IgD-negative memory B cell (primary cell): ENCODE measurements around the gene TBCEL. TPM values are rescaled to one million over a fixed set of nuclear protein-coding genes. Genes with fewer than 3 reads are reported as not detected.

ENCODE experiments used
- H3K27ac Mint-ChIP-seq, 3 donors: one replicate each; pipeline ENCODE4 v1.8.0; 2020 to 2022; ENCODE audit warnings: mild to moderate bottlenecking in 3 of 3, mixed read lengths in 3 of 3, moderate library complexity in 1 of 3
- H3K27me3 Mint-ChIP-seq: one replicate; pipeline ENCODE4 v1.8.0; 2021; ENCODE audit warnings: mixed read lengths
- H3K36me3 Mint-ChIP-seq: one replicate; pipeline ENCODE4 v1.8.0; 2020; ENCODE audit warnings: mild to moderate bottlenecking, mixed read lengths
- H3K4me1 Mint-ChIP-seq, 3 donors: one replicate each; pipeline ENCODE4 v1.8.0; 2020 to 2022; ENCODE audit warnings: mixed read lengths in 3 of 3, mild to moderate bottlenecking in 1 of 3
- H3K4me3 Mint-ChIP-seq, 4 donors: one replicate each; pipeline ENCODE4 v1.8.0; 2020 to 2022; ENCODE audit warnings: mild to moderate bottlenecking in 4 of 4, mixed read lengths in 4 of 4, moderate library complexity in 3 of 4
- H3K9me3 Mint-ChIP-seq, 3 donors: one replicate each; pipeline ENCODE4 v1.8.0; 2020 to 2021; ENCODE audit warnings: mixed read lengths in 3 of 3, mild to moderate bottlenecking in 1 of 3
- polyA plus RNA-seq: library from polyadenylated mRNA; unstranded; fragments of 300-500 nt; fragmentation: Illumina TruSeq; gene quantifications from one replicate; pipeline ENCODE4 v1.2.3, GENCODE V29; 2021

Gene TBCEL
- polyA plus RNA-seq, 1 donor from 2014 or later = 2.5 TPM

GRCh38 chr11:121038648-121039409 lies 14.9 kb downstream of the TBCEL start:
- no peak overlapping the region for H3K4me3 Mint-ChIP-seq
- no peaks in the 10 kb centered on the region for H3K27me3 Mint-ChIP-seq

DNA sequence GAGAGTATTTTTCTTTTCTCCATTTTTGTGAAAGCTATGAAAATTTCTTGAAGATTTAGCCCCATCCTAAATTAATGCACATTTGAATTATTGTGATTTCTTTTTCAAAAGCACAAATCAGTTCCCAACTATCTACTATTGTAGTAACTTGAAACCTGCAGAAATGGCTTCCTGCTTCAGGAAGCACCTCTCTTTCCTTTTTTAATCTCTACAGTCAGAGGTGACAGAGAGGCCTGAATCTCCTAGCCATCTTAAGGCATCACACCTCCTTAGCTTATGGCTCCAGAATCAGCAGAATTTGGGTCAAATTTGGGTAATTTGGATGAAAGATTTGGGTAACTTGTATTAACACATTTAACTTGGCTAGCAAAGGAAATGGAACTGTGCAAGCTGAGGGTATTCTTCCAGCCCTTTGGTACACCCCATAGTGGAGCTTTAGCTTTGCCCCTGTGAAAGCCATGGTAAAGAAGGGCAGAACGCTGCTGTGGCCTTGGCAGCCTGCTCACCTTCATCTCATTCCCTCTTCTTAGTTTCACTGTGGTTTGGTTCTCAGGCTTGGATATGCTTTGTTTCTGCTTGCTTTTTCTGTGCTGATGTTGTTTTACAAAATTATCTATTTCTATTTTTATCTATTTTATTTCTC lies 16.2 kb downstream of the TBCEL start:
- Mint-ChIP-seq H3K36me3 (no peaks in the 10 kb centered on the region), H3K4me1 (peaks cover 5 to 11% (median 6%) of the 10 kb centered on the region in 3 donors), H3K4me3 (no peak overlapping the region), H3K27ac (no peak overlapping the region), H3K9me3 (no peaks in the 10 kb centered on the region), H3K27me3 (no peaks in the 10 kb centered on the region)

More at GRCh38 chr11:121038648-121039409, 14.9 kb downstream of the TBCEL start:
- no peak overlapping the region for H3K27ac Mint-ChIP-seq
- H3K36me3 Mint-ChIP-seq = no peaks in the 10 kb centered on the region
- no peaks in the 10 kb centered on the region for H3K9me3 Mint-ChIP-seq
- peaks cover 5 to 13% (median 6%) of the 10 kb centered on the region in 3 donors for H3K4me1 Mint-ChIP-seq

DNA sequence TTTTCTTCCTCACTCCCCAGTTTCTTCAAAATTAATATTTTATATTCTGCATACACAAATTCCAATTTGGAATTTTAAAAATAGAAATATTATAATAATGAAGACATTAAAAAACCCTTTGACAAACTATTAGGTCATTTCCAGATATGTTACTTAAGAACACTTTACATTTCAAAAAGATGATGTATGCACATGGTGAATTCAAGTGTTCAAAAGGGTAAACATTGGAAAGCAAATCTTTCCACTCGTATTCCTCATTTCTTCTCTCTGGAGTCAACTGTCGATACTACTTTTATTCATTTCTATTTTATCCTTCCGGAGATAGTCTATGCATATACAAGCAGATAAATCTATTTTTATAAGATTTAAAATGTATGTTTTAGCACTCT lies 16.7 kb downstream of the TBCEL start:
- H3K36me3 Mint-ChIP-seq = no peaks in the 10 kb centered on the region
- no peak overlapping the region for H3K4me3 Mint-ChIP-seq
- H3K27ac Mint-ChIP-seq = no peak overlapping the region
- peaks cover 5 to 6% (median 6%) of the 10 kb centered on the region in 3 donors for H3K4me1 Mint-ChIP-seq
- H3K27me3 Mint-ChIP-seq = no peaks in the 10 kb centered on the region
- no peaks in the 10 kb centered on the region for H3K9me3 Mint-ChIP-seq

DNA sequence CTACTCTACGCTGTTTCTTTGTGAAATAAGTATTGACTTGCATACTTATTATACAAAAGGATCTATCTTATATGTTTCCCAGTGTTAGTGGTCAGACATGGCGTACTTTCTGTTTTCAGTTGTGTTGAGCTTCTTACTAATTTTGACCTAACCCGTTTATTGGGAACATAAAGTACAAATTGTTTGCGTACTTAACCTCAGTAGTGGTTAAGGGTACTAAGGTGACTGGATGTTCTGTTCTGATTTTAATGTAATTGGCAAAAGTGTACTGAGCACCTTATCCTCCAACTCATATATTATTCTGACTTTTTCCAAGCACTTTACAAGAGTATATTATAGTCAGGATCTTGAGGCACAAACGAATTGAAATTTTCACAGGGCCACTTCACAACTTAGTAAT lies 17.2 kb downstream of the TBCEL start:
- H3K9me3 Mint-ChIP-seq = no peaks in the 10 kb centered on the region
- H3K4me3 Mint-ChIP-seq = no peak overlapping the region
- no peaks in the 10 kb centered on the region for H3K36me3 Mint-ChIP-seq
- peaks cover 3 to 6% (median 6%) of the 10 kb centered on the region in 3 donors for H3K4me1 Mint-ChIP-seq
- no peaks in the 10 kb centered on the region for H3K27me3 Mint-ChIP-seq
- no peak overlapping the region for H3K27ac Mint-ChIP-seq

DNA sequence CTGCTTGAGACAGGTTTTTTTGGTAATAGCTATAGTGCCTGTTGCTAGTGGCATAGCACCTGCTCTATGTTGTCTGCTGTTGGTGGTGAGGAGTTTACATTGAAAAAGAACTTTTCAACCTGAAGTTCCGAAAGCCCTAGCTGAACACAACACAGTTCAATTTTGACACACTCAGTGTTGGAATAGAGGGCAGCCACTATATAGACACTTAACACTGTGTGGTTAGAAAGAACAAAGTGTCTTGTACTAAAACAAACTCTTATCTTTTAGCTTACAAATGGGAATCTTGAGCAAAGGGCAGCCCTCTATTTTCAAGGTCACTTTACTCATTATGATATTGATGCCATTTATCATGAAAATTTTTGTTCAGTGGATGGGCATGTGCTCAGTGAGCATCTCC lies 18.4 kb downstream of the TBCEL start:
- Mint-ChIP-seq H3K27ac (no peak overlapping the region), H3K9me3 (no peaks in the 10 kb centered on the region), H3K4me3 (no peak overlapping the region), H3K4me1 (peaks cover 1 to 6% (median 6%) of the 10 kb centered on the region in 3 donors), H3K27me3 (no peaks in the 10 kb centered on the region), H3K36me3 (peaks cover under 1% of the 10 kb centered on the region)

DNA sequence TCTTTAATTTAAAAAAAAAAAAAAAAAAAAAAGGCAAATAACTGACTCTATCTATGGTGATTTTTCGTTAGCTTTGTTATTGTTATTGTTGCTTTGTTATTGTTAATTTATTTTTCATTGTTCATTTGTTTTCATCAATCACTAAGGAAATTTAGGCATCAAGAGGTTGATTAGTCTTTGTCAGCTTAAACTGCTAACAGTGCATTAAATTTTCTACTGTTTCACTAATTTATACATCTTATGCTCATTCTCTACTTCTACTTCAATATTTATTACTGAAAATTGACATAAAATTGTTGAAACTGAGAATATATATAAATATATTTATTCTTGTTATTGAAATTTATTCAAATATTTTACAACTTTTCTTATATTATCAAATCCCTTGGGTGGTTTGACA lies 24.0 kb downstream of the TBCEL start:
- Mint-ChIP-seq H3K4me1 (no peaks in the 10 kb centered on the region), H3K9me3 (no peaks in the 10 kb centered on the region), H3K27ac (no peak overlapping the region), H3K36me3 (peaks cover 9% of the 10 kb centered on the region), H3K27me3 (no peaks in the 10 kb centered on the region), H3K4me3 (no peak overlapping the region)

- Mint-ChIP-seq H3K4me1 (no peaks in the 10 kb centered on the region), H3K27me3 (no peaks in the 10 kb centered on the region), H3K27ac (no peak overlapping the region), H3K4me3 (no peak overlapping the region), H3K9me3 (no peaks in the 10 kb centered on the region), H3K36me3 (peaks cover 12% of the 10 kb centered on the region)
Measured at GRCh38 chr11:121048464-121049233, 24.7 kb downstream of the TBCEL start.

DNA sequence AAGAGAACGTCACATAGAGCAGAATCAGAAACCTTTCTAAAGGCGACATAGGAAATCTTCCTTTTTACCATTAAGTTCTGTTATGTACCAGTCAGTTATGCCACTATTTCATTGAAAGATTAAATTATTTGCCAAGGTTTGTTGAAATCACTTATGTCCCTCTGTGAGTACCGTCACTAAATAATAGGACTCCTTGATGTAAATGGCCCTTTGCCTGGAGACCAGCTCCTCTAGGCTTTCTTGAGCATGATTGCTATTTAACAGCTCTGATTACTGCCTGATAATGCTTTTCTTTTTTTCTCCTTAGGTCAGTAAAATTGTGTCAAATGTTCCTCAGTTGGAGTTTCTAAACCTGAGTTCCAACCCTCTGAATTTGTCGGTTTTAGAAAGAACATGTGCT lies 29.3 kb downstream of the TBCEL start:
- Mint-ChIP-seq H3K27ac (no peak overlapping the region), H3K4me3 (no peak overlapping the region), H3K36me3 (peaks cover 18% of the 10 kb centered on the region), H3K9me3 (peaks cover 0 to 4% (median 0%) of the 10 kb centered on the region in 3 donors), H3K27me3 (no peaks in the 10 kb centered on the region), H3K4me1 (peaks cover 0 to 4% (median 0%) of the 10 kb centered on the region in 3 donors)

DNA sequence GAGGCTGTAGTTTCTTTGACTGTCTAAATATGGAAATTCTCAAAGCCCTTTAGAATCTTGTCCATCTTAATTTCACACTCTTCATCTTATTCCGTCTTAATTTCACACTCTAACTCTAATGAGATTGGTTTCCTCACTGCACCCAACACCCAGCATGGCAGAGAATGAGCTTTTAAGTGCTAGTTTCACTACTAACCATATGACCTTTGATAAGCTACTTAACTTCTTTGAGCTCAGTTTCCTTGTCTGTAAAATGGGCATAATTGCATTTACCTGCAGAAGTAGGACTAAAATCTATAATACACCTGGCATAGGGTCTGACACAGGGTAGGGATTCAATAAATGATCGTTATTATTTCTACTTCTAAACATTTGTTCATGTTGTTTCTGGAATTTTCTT lies 30.4 kb downstream of the TBCEL start:
- Mint-ChIP-seq H3K36me3 (peaks cover 26% of the 10 kb centered on the region), H3K9me3 (peaks cover 0 to 4% (median 0%) of the 10 kb centered on the region in 3 donors), H3K27ac (no peak overlapping the region)

GRCh38 chr11:121055076-121055475 lies 31.2 kb downstream of the TBCEL start:
- peaks cover 0 to 4% (median 0%) of the 10 kb centered on the region in 3 donors for H3K9me3 Mint-ChIP-seq
- H3K4me1 Mint-ChIP-seq = peaks cover 0 to 6% (median 2%) of the 10 kb centered on the region in 3 donors
- no peaks in the 10 kb centered on the region for H3K27me3 Mint-ChIP-seq
- H3K27ac Mint-ChIP-seq = no peak overlapping the region
- H3K4me3 Mint-ChIP-seq = no peak overlapping the region
- peaks cover 24% of the 10 kb centered on the region for H3K36me3 Mint-ChIP-seq

More for the DNA sequence above, 30.4 kb downstream of the TBCEL start:
- peaks cover 0 to 4% (median 0%) of the 10 kb centered on the region in 3 donors for H3K4me1 Mint-ChIP-seq
- H3K27me3 Mint-ChIP-seq = no peaks in the 10 kb centered on the region
- no peak overlapping the region for H3K4me3 Mint-ChIP-seq

GRCh38 chr11:121057922-121058321 lies 34.0 kb downstream of the TBCEL start:
- no peak overlapping the region for H3K4me3 Mint-ChIP-seq
- peak overlapping the region in 1 of 3 donors; percentile 22 for H3K27ac Mint-ChIP-seq
- no peaks in the 10 kb centered on the region for H3K27me3 Mint-ChIP-seq

GRCh38 chr11:121058941-121059340 lies 35.0 kb downstream of the TBCEL start:
- Mint-ChIP-seq H3K9me3 (peaks cover 0 to 4% (median 0%) of the 10 kb centered on the region in 3 donors), H3K4me1 (peaks cover 0 to 8% (median 2%) of the 10 kb centered on the region in 3 donors), H3K36me3 (peaks cover 31% of the 10 kb centered on the region), H3K4me3 (no peak overlapping the region), H3K27ac (no peak overlapping the region), H3K27me3 (no peaks in the 10 kb centered on the region)

More at GRCh38 chr11:121057922-121058321, 34.0 kb downstream of the TBCEL start:
- peaks cover 0 to 8% (median 2%) of the 10 kb centered on the region in 3 donors for H3K4me1 Mint-ChIP-seq
- peaks cover 31% of the 10 kb centered on the region for H3K36me3 Mint-ChIP-seq
- peaks cover 0 to 4% (median 0%) of the 10 kb centered on the region in 3 donors for H3K9me3 Mint-ChIP-seq

DNA sequence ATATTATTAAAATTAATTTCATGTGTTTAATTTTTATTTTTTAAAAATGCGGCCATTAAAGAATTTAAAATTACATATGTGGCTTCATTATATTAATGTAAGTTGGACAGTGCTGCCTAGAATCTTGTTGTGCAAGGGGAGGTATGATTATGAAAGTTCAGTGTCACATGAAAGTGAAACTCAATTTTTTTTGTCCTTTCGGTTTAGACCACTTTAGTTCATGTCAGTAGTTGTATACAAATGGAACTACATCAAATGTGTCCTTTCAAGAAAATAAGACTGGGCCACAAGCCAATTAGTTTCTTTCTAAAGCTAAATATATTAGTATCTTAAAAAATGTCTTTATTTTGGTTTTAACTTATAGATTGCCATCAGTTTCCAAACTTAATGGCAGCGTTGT lies 35.7 kb downstream of the TBCEL start:
- no peaks in the 10 kb centered on the region for H3K27me3 Mint-ChIP-seq
- H3K4me1 Mint-ChIP-seq = peaks cover 0 to 8% (median 2%) of the 10 kb centered on the region in 3 donors
- H3K9me3 Mint-ChIP-seq = peaks cover 0 to 4% (median 0%) of the 10 kb centered on the region in 3 donors
- peaks cover 31% of the 10 kb centered on the region for H3K36me3 Mint-ChIP-seq
- H3K27ac Mint-ChIP-seq = no peak overlapping the region
- no peak overlapping the region for H3K4me3 Mint-ChIP-seq

- no peak overlapping the region for H3K27ac Mint-ChIP-seq
- H3K9me3 Mint-ChIP-seq = no peaks in the 10 kb centered on the region
- H3K36me3 Mint-ChIP-seq = peaks cover 24% of the 10 kb centered on the region
Measured at GRCh38 chr11:121063728-121064127, 39.8 kb downstream of the TBCEL start.

DNA sequence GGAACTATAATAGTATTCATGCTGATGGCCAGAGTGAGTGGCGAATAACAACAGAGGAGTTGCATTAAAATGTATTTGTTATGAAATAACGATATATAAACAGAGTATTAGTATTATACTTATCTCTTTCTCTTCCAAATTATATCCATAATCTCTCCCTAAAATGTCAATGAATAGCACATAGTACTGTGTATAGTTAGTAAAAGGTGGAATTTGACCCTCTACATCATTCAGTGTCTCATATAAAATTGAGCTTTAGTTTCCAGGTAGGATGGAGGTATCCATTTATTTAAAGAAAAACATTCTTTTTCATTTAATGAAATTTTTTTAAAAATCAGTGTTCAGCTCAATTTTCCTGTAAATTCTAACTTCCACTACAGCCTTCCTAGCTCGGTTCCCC lies 42.7 kb downstream of the TBCEL start:
- peaks cover 0 to 4% (median 0%) of the 10 kb centered on the region in 3 donors for H3K9me3 Mint-ChIP-seq
- H3K4me3 Mint-ChIP-seq = no peak overlapping the region
- no peaks in the 10 kb centered on the region for H3K27me3 Mint-ChIP-seq
- H3K27ac Mint-ChIP-seq = no peak overlapping the region
- peaks cover 0 to 9% (median 8%) of the 10 kb centered on the region in 3 donors for H3K4me1 Mint-ChIP-seq
- H3K36me3 Mint-ChIP-seq = peaks cover 24% of the 10 kb centered on the region

More at GRCh38 chr11:121063728-121064127, 39.8 kb downstream of the TBCEL start:
- Mint-ChIP-seq H3K27me3 (no peaks in the 10 kb centered on the region), H3K4me3 (no peak overlapping the region), H3K4me1 (peaks cover 0 to 9% (median 4%) of the 10 kb centered on the region in 3 donors)
